ENCODE measurements around the gene KRT84.
"Not testable (repeated sequence)": the region's sequence is repeated elsewhere in the genome, so short reads cannot be mapped to it uniquely, and the experiment has no call there.

The KRT84 gene

GRCh38 chr12:52410589-52411248 is 25.3 kb upstream of the KRT84 start:
- DNase-seq (ENCODE audit: low read depth in 2 of 2) = not testable (repeated sequence)

- no peak for DNase-seq (ENCODE audit: low read depth in 2 of 2)
These were observed 22.5 kb upstream of the KRT84 start for GRCh38 chr12:52407918-52408317.

- no peak for DNase-seq (ENCODE audit: low read depth in 2 of 2)
These were observed 20.5 kb upstream of the KRT84 start, which contains the start of gene KRT82 for GRCh38 chr12:52405922-52406385. TSS of gene KRT82 (minus strand) at chr12:52406335. CDS start at chr12:52406277, 58 bp downstream.

- no peak for DNase-seq (ENCODE audit: low read depth in 2 of 2)
These were observed 19.5 kb upstream of the KRT84 start for GRCh38 chr12:52404951-52405350.

- DNase-seq (ENCODE audit: low read depth in 2 of 2) = no peak
These were observed 18.1 kb upstream of the KRT84 start for GRCh38 chr12:52403561-52403960.

- no peak for DNase-seq (ENCODE audit: low read depth in 2 of 2)
These were observed 17.6 kb upstream of the KRT84 start for GRCh38 chr12:52402873-52403540.

- DNase-seq (ENCODE audit: low read depth in 2 of 2) = no peak
These were observed 16.9 kb upstream of the KRT84 start for GRCh38 chr12:52402377-52402776.

- no peak for DNase-seq (ENCODE audit: low read depth in 2 of 2)
These were observed 16.5 kb upstream of the KRT84 start for GRCh38 chr12:52401926-52402325.

- DNase-seq (ENCODE audit: low read depth in 2 of 2) = no peak
These were observed 16.1 kb upstream of the KRT84 start for GRCh38 chr12:52401526-52401925.

- no peak for DNase-seq (ENCODE audit: low read depth in 2 of 2)
These were observed 15.5 kb upstream of the KRT84 start for GRCh38 chr12:52400906-52401305.

GRCh38 chr12:52399756-52400155 is 14.3 kb upstream of the KRT84 start:
- DNase-seq (ENCODE audit: low read depth in 2 of 2) = no peak

- DNase-seq (ENCODE audit: low read depth in 2 of 2) = no peak
These were observed 12.7 kb upstream of the KRT84 start for GRCh38 chr12:52398176-52398575.

GRCh38 chr12:52396656-52397055 is 11.2 kb upstream of the KRT84 start:
- DNase-seq (ENCODE audit: low read depth in 2 of 2) = no peak

GRCh38 chr12:52395761-52396434 is 10.4 kb upstream of the KRT84 start:
- peak; percentile 13 to 25 for DNase-seq (ENCODE audit: low read depth in 2 of 2)

- DNase-seq (ENCODE audit: low read depth in 2 of 2) = no peak
These were observed 9.5 kb upstream of the KRT84 start for GRCh38 chr12:52394836-52395405.

GRCh38 chr12:52392465-52393007 is 7.1 kb upstream of the KRT84 start:
- no peak for DNase-seq (ENCODE audit: low read depth in 2 of 2)

GRCh38 chr12:52391618-52392002 is 6.2 kb upstream of the KRT84 start:
- DNase-seq (ENCODE audit: low read depth in 2 of 2) = no peak

- DNase-seq (ENCODE audit: low read depth in 2 of 2) = no peak
These were observed 5.5 kb upstream of the KRT84 start for GRCh38 chr12:52390739-52391617.

GRCh38 chr12:52389313-52390207 is 4.1 kb upstream of the KRT84 start:
- no peak for DNase-seq (ENCODE audit: low read depth in 2 of 2)

GRCh38 chr12:52387859-52388258 is 2.4 kb upstream of the KRT84 start:
- no peak for DNase-seq (ENCODE audit: low read depth in 2 of 2)
